Measurements from ENCODE around the gene C20orf144.

DNA sequence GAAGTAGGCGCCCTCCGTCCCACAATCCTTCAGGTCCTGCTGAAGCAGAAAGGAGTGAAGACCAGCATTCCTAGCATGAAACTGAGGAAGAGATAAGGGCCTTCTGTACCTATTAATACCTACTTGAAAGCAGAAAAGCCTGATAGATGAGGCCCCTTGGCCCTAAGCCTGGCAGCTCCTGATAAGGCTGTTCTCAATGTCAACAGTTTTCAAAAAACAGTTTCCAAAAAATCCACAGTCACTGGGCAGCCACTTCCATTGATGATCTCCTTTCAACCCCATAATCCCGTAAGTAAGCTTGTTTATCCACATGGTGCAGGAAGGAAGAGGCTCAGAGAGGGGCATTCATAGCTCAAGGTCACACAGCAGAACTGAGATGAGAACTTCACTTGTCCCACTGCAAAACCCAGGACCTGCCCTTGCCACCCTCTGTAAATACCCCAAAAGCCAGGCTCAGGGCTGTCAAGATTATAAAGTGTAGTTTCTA is 26.9 kb downstream of the C20orf144 start:
- TF ChIP-seq CTCF (IDR thresholded peaks at IDR 0.05 in 4 of 5, conservative IDR thresholded peaks at IDR 0.05 in 1 of 5) (no peak), POLR2A (IDR thresholded peaks at IDR 0.05) (no peak)
